Tibial nerve (tissue), 4 donors: ENCODE results near the gene COL9A2. TPM values are rescaled to one million over a fixed set of nuclear protein-coding genes. Genes with fewer than 3 reads are reported as not detected.

Source experiments
- DNase-seq, 2 donors: peaks; one replicate each; pipeline ENCODE4 v3.0.0-alpha.2; 2019; ENCODE audit warnings: low spot score in 2 of 2
- H3K27ac ChIP-seq, 4 donors: fragments of 200-600 bp; sonication (generic) in 3 of 4; one replicate each; pipeline ENCODE4 v1.5.1; 2017 to 2019; ENCODE audit warnings: mild to moderate bottlenecking in 1 of 4
- H3K27me3 ChIP-seq, 2 donors: fragments of 200-600 bp; sonication (generic) in 1 of 2; one replicate each; pipeline versions ENCODE4 v1.5.1 to v1.6.0; 2017 to 2019
- H3K36me3 ChIP-seq, 3 donors: fragments of 200-600 bp; sonication (generic); one replicate each; pipeline ENCODE4 v1.5.1; 2018 to 2019
- H3K4me1 ChIP-seq, 4 donors: fragments of 200-600 bp; sonication (generic) in 3 of 4; one replicate each; pipeline ENCODE4 v1.5.1; 2017 to 2019
- H3K4me3 ChIP-seq, 4 donors: fragments of 200-600 bp; sonication (generic) in 3 of 4; one replicate each; pipeline ENCODE4 v1.5.1; 2017 to 2019; ENCODE audit warnings: mild to moderate bottlenecking in 1 of 4, moderate library complexity in 1 of 4
- H3K9me3 ChIP-seq, 4 donors: fragments of 200-600 bp; sonication (generic) in 3 of 4; one replicate each; pipeline ENCODE4 v1.5.1; 2017 to 2019
- EP300 ChIP-seq, 2 donors: sonication (generic); formaldehyde crosslinking; IDR thresholded peaks; one replicate each; pipeline ENCODE4 v1.6.1; 2017; ENCODE audit warnings: antibody characterized with exemption in 2 of 2, mild to moderate bottlenecking in 1 of 2
- POLR2A ChIP-seq, 2 donors: fragments of 450-650 bp; IDR thresholded peaks; one replicate each; pipeline ENCODE4 v1.6.1; 2017; ENCODE audit warnings: antibody characterized with exemption in 2 of 2, mild to moderate bottlenecking in 2 of 2, moderate library complexity in 2 of 2
- WGBS, 2 donors: methylation state at CpG; one replicate each; pipeline ENCODE4 v1.1.5; 2018; 5-methylcytosine and 5-hydroxymethylcytosine counted together
- total RNA-seq, 4 donors: library from RNA; depleted of rRNA; stranded (reverse); fragments of >200 nt; gene quantifications; one replicate each; pipeline ENCODE4 v1.1.0, GENCODE V29; 2016
- TF ChIP-seq, protein P1 (sequence below), 5 experiments: fragments of 200-600 bp in 3 of 5; fragments of 450-650 bp in 2 of 5; sonication (generic) in 3 of 5; IDR thresholded peaks; one replicate each; pipeline ENCODE4 v1.5.1; 2016 to 2019; ENCODE audit warnings: antibody characterized with exemption in 5 of 5, mild to moderate bottlenecking in 3 of 5, moderate library complexity in 2 of 5

COL9A2 gene
- total RNA-seq, 4 donors from 2014 or later = 3.3 to 8.8 (median 7.0) TPM

DNA sequence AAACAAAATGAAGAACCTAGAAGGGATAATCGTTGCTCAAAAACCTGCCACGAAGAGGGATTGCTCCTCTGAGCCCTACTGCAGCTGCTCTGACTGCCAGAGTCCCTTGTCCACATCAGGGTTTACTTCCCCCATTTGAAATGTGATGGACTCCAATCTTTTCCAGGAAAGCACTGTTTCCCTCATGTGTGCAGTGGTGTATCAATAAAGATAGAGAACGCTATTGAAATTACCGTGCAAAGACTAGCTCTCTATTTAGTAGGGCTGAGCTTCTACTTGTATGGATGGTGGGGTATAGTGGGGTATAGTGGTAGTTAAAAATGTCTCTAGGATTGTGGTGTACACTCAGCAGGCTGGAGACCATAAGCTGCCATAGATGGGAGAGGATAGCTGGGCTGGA, 65.6 kb downstream of the COL9A2 start:
- Histone ChIP-seq H3K4me1 (peaks cover 0 to 16% (median 8%) of the 10 kb centered on the region in 4 donors), H3K36me3 (no peaks in the 10 kb centered on the region), H3K27ac (no peak overlapping the region), H3K9me3 (no peaks in the 10 kb centered on the region), H3K27me3 (no peaks in the 10 kb centered on the region), H3K4me3 (no peak overlapping the region)
- TF ChIP-seq POLR2A (IDR thresholded peaks at IDR 0.05) (no peak), EP300 (IDR thresholded peaks at IDR 0.05) (no peak)
- TF ChIP-seq, protein P1, sequence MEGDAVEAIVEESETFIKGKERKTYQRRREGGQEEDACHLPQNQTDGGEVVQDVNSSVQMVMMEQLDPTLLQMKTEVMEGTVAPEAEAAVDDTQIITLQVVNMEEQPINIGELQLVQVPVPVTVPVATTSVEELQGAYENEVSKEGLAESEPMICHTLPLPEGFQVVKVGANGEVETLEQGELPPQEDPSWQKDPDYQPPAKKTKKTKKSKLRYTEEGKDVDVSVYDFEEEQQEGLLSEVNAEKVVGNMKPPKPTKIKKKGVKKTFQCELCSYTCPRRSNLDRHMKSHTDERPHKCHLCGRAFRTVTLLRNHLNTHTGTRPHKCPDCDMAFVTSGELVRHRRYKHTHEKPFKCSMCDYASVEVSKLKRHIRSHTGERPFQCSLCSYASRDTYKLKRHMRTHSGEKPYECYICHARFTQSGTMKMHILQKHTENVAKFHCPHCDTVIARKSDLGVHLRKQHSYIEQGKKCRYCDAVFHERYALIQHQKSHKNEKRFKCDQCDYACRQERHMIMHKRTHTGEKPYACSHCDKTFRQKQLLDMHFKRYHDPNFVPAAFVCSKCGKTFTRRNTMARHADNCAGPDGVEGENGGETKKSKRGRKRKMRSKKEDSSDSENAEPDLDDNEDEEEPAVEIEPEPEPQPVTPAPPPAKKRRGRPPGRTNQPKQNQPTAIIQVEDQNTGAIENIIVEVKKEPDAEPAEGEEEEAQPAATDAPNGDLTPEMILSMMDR (IDR thresholded peaks at IDR 0.05) = no peak
- no peak for DNase-seq
- 77 to 89% methylated on average over 4 of the region's 4 CpGs for WGBS, 2 donors

Other genes starting within 250 kb of the COL9A2 start
- 10 to 100 TPM; 52.8 to 88.5 (median 58.7) TPM for gene PPT1, start 220.0 kb downstream of the COL9A2 start, total RNA-seq
- gene RLF, start 155.9 kb downstream of the COL9A2 start, total RNA-seq = 10 to 100 TPM; 20.1 to 23.5 (median 21.5) TPM
- gene TMCO2, start 69.3 kb downstream of the COL9A2 start, total RNA-seq = not detected
- gene ZMPSTE24, start 59.0 kb downstream of the COL9A2 start, total RNA-seq = 10 to 100 TPM; 27.0 to 51.1 (median 32.1) TPM
- 10 to 100 TPM; 36.7 to 55.2 (median 45.1) TPM for gene SMAP2, start 56.4 kb upstream of the COL9A2 start, total RNA-seq
- 1 to 10 TPM in 2 of 4 donors, under 1 TPM in 2; 0.39 to 2.3 (median 1.3) TPM for gene ZFP69B, start 133.2 kb upstream of the COL9A2 start, total RNA-seq
- gene ZFP69, start 160.0 kb upstream of the COL9A2 start, total RNA-seq = 1 to 10 TPM; 1.7 to 7.6 (median 3.4) TPM
- gene EXO5, start 191.5 kb upstream of the COL9A2 start, total RNA-seq = 1 to 10 TPM; 2.0 to 6.5 (median 4.6) TPM
- 1 to 10 TPM; 5.3 to 9.0 (median 6.4) TPM for gene ZNF684, start 214.4 kb upstream of the COL9A2 start, total RNA-seq